ENCODE measurements around the gene SLC6A12. TPM values are rescaled to one million over a fixed set of nuclear protein-coding genes. Genes with fewer than 3 reads are reported as not detected.

SLC6A12 gene
- polyA plus RNA-seq, 1 donor from 2014 or later, result 0.15 TPM

GRCh38 chr12:152440-152839 lies 61.5 kb downstream of the SLC6A12 start:
- Histone ChIP-seq H2AFZ (ENCODE audit: low read depth, low read length) (no peak overlapping the region), H3K36me3 (ENCODE audit: insufficient read depth, low read length) (no peaks in the 10 kb centered on the region), H3K27me3 (ENCODE audit: insufficient read depth, low read depth, low read length) (no peaks in the 10 kb centered on the region), H3F3A (ENCODE audit: insufficient read depth, low read length, poor library complexity, severe bottlenecking) (no peaks in the 10 kb centered on the region), H3K9ac (ENCODE audit: low read length) (no peak overlapping the region), H4K20me1 (ENCODE audit: insufficient read depth) (no peaks in the 10 kb centered on the region), H3K9me2 (ENCODE audit: insufficient read depth, low read length) (no peaks in the 10 kb centered on the region), H3K9me3 (ENCODE audit: low read length) (no peaks in the 10 kb centered on the region), H3K4me2 (ENCODE audit: low read length) (no peak overlapping the region), H3K4me3 (ENCODE audit: low read length) (no peak overlapping the region), H3K27ac (ENCODE audit: low read length) (no peak overlapping the region), H3K79me2 (replicated peaks; ENCODE audit: insufficient read depth, low read length) (no peaks in the 10 kb centered on the region)
- TF ChIP-seq CTCF (IDR thresholded peaks at IDR 0.05; ENCODE audit: poor library complexity, severe bottlenecking) (no peak), EZH2 (IDR thresholded peaks at IDR 0.05; ENCODE audit: borderline replicate concordance, insufficient read depth, low read length, poor library complexity, severe bottlenecking) (no peak), RAD21 (conservative IDR thresholded peaks at IDR 0.05) (no peak), REST (IDR thresholded peaks at IDR 0.05; ENCODE audit: borderline replicate concordance) (no peak), POLR2AphosphoS5 (IDR thresholded peaks at IDR 0.05) (no peak), EP300 (conservative IDR thresholded peaks at IDR 0.05; ENCODE audit: poor library complexity, severe bottlenecking) (no peak), TAF1 (IDR thresholded peaks at IDR 0.05; ENCODE audit: low read depth) (no peak), SMC3 (conservative IDR thresholded peaks at IDR 0.05; ENCODE audit: poor library complexity) (no peak), MXI1 (conservative IDR thresholded peaks at IDR 0.05; ENCODE audit: poor library complexity, severe bottlenecking) (no peak)

- H3K4me3 ChIP-seq (ENCODE audit: low read length), result no peak overlapping the region
- H3K36me3 ChIP-seq (ENCODE audit: insufficient read depth, low read length), result no peaks in the 10 kb centered on the region
- H3K79me2 ChIP-seq (replicated peaks; ENCODE audit: insufficient read depth, low read length), result no peaks in the 10 kb centered on the region
- H2AFZ ChIP-seq (ENCODE audit: low read depth, low read length), result no peak overlapping the region
- H3K27me3 ChIP-seq (ENCODE audit: insufficient read depth, low read depth, low read length), result no peaks in the 10 kb centered on the region
- TF ChIP-seq TAF1 (IDR thresholded peaks at IDR 0.05; ENCODE audit: low read depth) (no peak), RAD21 (conservative IDR thresholded peaks at IDR 0.05) (no peak), EZH2 (IDR thresholded peaks at IDR 0.05; ENCODE audit: borderline replicate concordance, insufficient read depth, low read length, poor library complexity, severe bottlenecking) (no peak), CTCF (IDR thresholded peaks at IDR 0.05; ENCODE audit: poor library complexity, severe bottlenecking) (no peak), SMC3 (conservative IDR thresholded peaks at IDR 0.05; ENCODE audit: poor library complexity) (no peak), MXI1 (conservative IDR thresholded peaks at IDR 0.05; ENCODE audit: poor library complexity, severe bottlenecking) (no peak), POLR2AphosphoS5 (IDR thresholded peaks at IDR 0.05) (no peak), REST (IDR thresholded peaks at IDR 0.05; ENCODE audit: borderline replicate concordance) (no peak)
- no peaks in the 10 kb centered on the region for H3F3A ChIP-seq (ENCODE audit: insufficient read depth, low read length, poor library complexity, severe bottlenecking)
- H4K20me1 ChIP-seq (ENCODE audit: insufficient read depth), result no peaks in the 10 kb centered on the region
- no peak overlapping the region for H3K4me2 ChIP-seq (ENCODE audit: low read length)
- no peak overlapping the region for H3K27ac ChIP-seq (ENCODE audit: low read length)
- H3K9me3 ChIP-seq (ENCODE audit: low read length), result no peaks in the 10 kb centered on the region
- no peak overlapping the region for H3K9ac ChIP-seq (ENCODE audit: low read length)
- H3K9me2 ChIP-seq (ENCODE audit: insufficient read depth, low read length), result no peaks in the 10 kb centered on the region
Measured at GRCh38 chr12:151579-151978, 62.4 kb downstream of the SLC6A12 start.
